Thoracic aorta (tissue), 2 donors: ENCODE data around the gene WDR18. TPM values are rescaled to one million over a fixed set of nuclear protein-coding genes. Genes with fewer than 3 reads are reported as not detected.

Source experiments
- ATAC-seq: fragments of 150-250 bp; one replicate; pipeline ENCODE4 v1.8.0; 2017; ENCODE audit warnings: low read depth; ENCODE audit not compliant: insufficient number of reproducible peaks, low FRiP score
- DNase-seq: peaks from one replicate; pipeline ENCODE4 v3.0.0-alpha.2; 2020; ENCODE audit warnings: low spot score
- H3K27ac ChIP-seq, 2 donors: fragments of 200-600 bp; sonication (generic); 1 replicate in 1 of 2; 2 replicates in 1 of 2; pipeline ENCODE4 v1.5.1; 2016; ENCODE audit warnings: mild to moderate bottlenecking in 2 of 2, moderate library complexity in 2 of 2
- H3K27me3 ChIP-seq: fragments of 200-600 bp; sonication (generic); replicated peaks from 2 replicates; pipeline ENCODE4 v1.6.0; 2016; ENCODE audit warnings: mild to moderate bottlenecking; ENCODE audit not compliant: insufficient read depth
- H3K36me3 ChIP-seq: fragments of 200-600 bp; sonication (generic); one replicate; pipeline ENCODE4 v1.5.1; 2016
- H3K4me1 ChIP-seq, 2 donors: fragments of 200-600 bp; sonication (generic); 1 replicate in 1 of 2; 2 replicates in 1 of 2; pipeline versions ENCODE4 v1.5.1 to v1.6.0; 2016; ENCODE audit warnings: low read depth in 2 of 2, mild to moderate bottlenecking in 1 of 2; ENCODE audit not compliant: control insufficient read depth in 1 of 2
- H3K4me3 ChIP-seq: fragments of 200-600 bp; sonication (generic); 2 replicates; pipeline ENCODE4 v1.5.1; 2016; ENCODE audit warnings: mild to moderate bottlenecking
- H3K9me3 ChIP-seq: fragments of 200-600 bp; sonication (generic); 2 replicates; pipeline ENCODE4 v1.5.1; 2016
- total RNA-seq, 2 donors: library from RNA; depleted of rRNA; stranded (reverse); fragments of >200 nt; gene quantifications; one replicate each; pipeline versions ENCODE4 v1.1.0 to v1.2.3, GENCODE V29; 2016
- TF ChIP-seq, protein P1 (sequence below): fragments of 200-600 bp; sonication (generic); IDR thresholded peaks from one replicate; pipeline ENCODE4 v1.5.1; 2019; ENCODE audit warnings: antibody characterized with exemption

The WDR18 gene
- total RNA-seq, 2 donors from 2014 or later: 6.8 to 27.6 TPM

DNA sequence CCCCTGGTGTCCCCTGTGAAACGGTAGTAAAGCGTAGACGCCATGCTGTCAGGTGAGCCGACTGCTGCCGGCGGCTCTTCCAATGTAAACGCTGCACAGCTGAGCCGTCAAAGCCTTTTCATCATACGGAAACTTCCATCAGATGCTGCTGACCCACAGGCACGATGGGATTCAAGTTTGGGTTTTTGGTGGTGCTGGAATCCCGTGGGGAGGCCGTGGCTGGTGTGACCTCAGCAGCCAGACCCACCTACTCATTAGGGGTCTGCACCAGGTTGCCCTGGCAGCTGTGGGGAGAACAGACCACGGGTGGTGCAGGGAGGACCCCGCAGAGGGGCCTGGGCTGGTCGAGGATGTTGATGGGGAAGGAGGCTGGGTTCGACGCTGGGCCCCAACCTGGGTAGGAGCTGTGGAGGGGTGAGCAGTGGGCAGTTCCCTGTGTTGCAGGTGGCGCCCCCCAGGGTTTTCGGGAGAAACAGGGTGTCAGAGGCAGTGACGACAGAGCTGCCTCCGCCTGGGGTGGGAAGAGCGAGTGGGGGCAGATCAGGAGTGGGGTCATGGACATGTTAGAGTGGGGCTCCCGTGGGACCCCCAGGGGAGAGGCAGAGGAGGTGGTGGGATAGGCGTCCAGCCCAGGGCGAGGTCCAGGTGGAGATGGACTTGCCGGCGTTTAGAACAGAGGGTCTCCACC lies 22.7 kb downstream of the WDR18 start:
- Histone ChIP-seq H3K27ac (no peak overlapping the region), H3K4me3 (no peak overlapping the region), H3K27me3 (no peaks in the 10 kb centered on the region), H3K9me3 (no peaks in the 10 kb centered on the region), H3K4me1 (no peaks in the 10 kb centered on the region), H3K36me3 (peaks cover 21% of the 10 kb centered on the region)
- no peak for DNase-seq
- ATAC-seq: no peak
- TF ChIP-seq, protein P1, sequence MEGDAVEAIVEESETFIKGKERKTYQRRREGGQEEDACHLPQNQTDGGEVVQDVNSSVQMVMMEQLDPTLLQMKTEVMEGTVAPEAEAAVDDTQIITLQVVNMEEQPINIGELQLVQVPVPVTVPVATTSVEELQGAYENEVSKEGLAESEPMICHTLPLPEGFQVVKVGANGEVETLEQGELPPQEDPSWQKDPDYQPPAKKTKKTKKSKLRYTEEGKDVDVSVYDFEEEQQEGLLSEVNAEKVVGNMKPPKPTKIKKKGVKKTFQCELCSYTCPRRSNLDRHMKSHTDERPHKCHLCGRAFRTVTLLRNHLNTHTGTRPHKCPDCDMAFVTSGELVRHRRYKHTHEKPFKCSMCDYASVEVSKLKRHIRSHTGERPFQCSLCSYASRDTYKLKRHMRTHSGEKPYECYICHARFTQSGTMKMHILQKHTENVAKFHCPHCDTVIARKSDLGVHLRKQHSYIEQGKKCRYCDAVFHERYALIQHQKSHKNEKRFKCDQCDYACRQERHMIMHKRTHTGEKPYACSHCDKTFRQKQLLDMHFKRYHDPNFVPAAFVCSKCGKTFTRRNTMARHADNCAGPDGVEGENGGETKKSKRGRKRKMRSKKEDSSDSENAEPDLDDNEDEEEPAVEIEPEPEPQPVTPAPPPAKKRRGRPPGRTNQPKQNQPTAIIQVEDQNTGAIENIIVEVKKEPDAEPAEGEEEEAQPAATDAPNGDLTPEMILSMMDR: no peak

DNA sequence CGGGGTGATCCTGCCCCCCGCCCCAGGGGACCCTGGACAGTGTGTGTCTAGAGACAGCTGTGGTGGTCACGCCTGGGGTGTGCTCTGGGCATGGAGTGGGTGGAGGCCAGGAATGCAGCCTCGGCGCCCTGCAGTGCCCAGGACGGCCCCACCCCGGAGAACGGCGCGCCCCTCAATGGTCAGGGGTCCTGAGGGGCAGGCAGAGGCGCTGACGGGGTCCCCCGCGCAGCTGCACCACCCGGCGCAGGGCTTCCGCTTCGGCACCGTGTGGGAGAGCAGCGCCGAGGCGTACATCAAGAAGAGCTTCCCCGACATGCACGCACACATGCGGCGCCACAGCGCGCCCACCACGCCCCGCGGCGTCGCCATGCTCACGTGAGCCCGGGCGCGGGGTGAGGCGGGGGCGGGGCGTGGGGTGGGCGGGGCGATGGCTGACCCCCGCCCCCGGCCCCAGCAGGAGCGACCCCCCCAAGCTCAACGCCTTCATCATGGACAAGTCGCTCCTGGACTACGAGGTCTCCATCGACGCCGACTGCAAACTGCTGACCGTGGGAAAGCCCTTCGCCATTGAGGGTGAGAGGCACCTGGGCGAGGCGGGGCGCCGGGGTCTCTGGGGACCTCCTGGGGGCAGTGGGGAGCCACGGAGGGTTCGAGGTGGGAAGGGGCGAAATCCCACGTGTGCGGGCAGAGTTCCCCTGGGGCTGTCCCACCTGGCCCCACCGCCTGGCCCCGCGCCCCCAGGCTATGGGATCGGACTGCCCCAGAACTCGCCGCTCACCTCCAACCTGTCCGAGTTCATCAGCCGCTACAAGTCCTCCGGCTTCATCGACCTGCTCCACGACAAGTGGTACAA lies 23.5 kb downstream of the WDR18 start:
- no peak for ATAC-seq
- Histone ChIP-seq H3K36me3 (peaks cover 28% of the 10 kb centered on the region), H3K4me1 (no peaks in the 10 kb centered on the region), H3K9me3 (no peaks in the 10 kb centered on the region), H3K27me3 (no peaks in the 10 kb centered on the region), H3K4me3 (no peak overlapping the region), H3K27ac (no peak overlapping the region)
- TF ChIP-seq, protein P1: no peak
- no peak for DNase-seq

DNA sequence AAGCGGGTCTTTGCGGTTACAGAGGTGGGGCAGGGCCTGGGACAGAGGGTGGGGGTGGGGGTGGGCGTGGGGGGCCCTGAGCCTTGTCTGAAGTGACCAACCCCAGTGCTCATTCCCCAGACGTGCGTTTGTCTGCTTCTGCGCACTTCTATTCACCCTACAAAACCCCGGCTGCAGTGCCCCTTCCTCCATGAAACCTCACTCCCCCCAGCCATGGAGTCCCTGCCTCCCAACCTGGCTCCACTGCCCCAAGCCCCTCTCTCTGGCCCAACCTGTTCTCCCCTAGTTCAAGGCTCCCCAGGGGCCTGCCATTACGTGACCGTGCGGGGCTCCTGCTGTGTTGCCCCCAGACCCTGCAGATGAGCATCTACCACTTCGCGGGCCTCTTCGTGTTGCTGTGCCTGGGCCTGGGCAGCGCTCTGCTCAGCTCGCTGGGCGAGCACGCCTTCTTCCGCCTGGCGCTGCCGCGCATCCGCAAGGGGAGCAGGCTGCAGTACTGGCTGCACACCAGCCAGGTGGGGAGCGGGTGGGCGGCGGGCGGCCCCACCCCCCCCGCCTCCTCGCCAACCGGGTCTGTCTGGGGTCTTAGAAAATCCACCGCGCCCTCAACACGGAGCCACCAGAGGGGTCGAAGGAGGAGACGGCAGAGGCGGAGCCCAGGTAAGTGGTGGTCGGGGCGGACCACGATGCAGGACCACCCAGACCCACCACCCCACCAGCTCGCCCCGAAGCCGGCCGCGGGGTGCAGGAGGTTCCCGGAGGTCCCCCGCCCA lies 24.3 kb downstream of the WDR18 start:
- H3K27me3 ChIP-seq: no peaks in the 10 kb centered on the region
- H3K4me3 ChIP-seq: no peak overlapping the region
- DNase-seq (no peak), ATAC-seq (no peak)
- no peaks in the 10 kb centered on the region for H3K4me1 ChIP-seq
- no peak overlapping the region for H3K27ac ChIP-seq
- peaks cover 34% of the 10 kb centered on the region for H3K36me3 ChIP-seq
- H3K9me3 ChIP-seq: no peaks in the 10 kb centered on the region
- TF ChIP-seq, protein P1: no peak

DNA sequence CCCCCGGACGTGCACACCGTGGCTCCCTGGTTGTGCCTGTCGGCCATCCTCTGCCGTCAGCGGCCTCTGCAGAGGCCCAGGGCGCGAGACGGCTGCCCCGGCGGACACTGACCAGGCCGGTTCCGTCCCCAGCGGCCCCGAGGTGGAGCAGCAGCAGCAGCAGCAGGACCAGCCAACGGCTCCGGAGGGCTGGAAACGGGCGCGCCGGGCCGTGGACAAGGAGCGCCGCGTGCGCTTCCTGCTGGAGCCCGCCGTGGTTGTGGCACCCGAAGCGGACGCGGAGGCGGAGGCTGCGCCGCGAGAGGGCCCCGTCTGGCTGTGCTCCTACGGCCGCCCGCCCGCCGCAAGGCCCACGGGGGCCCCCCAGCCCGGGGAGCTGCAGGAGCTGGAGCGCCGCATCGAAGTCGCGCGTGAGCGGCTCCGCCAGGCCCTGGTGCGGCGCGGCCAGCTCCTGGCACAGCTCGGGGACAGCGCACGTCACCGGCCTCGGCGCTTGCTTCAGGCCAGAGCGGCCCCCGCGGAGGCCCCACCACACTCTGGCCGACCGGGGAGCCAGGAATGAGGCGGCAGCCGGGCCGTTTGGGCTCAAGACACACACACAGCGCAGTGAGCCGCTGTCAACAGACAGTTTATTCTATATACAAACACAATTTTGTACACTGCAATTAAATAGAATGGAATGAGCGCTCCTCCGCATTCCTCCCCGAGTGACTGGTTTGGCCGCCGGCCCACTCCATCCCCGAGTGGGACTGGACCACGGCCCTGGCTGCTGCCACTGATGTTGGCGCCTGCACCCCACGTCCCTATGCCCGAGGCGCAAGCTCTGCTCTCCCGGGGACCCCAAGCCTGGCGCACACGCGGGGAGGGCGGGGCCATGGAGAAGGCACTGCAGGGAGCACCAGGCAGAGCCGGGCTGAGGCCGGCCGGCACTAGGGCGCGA lies 25.2 kb downstream of the WDR18 start:
- ATAC-seq: no peak
- TF ChIP-seq, protein P1: no peak

More for the DNA sequence above, 25.2 kb downstream of the WDR18 start:
- H3K9me3 ChIP-seq: no peaks in the 10 kb centered on the region
- DNase-seq: no peak
- H3K4me1 ChIP-seq: no peaks in the 10 kb centered on the region
- no peak overlapping the region for H3K4me3 ChIP-seq
- H3K27ac ChIP-seq: no peak overlapping the region
- peaks cover 42% of the 10 kb centered on the region for H3K36me3 ChIP-seq
- H3K27me3 ChIP-seq: no peaks in the 10 kb centered on the region
